Effector CD4-positive, alpha-beta T cell (primary cell): ENCODE data around the gene TRIM29.

ENCODE experiments used
- DNase-seq: peaks from one replicate; pipeline ENCODE4 v3.0.0-alpha.2; 2020

Gene TRIM29

GRCh38 chr11:120091121-120091520, 46.8 kb downstream of the TRIM29 start:
- no peak for DNase-seq

- no peak for DNase-seq
Measured at GRCh38 chr11:120090411-120090810, 47.5 kb downstream of the TRIM29 start.

- DNase-seq: no peak
Measured at GRCh38 chr11:120089036-120090001, 48.6 kb downstream of the TRIM29 start.

GRCh38 chr11:120088056-120088455, 49.9 kb downstream of the TRIM29 start:
- DNase-seq: no peak

GRCh38 chr11:120086651-120087050, 51.3 kb downstream of the TRIM29 start:
- DNase-seq: no peak

- no peak for DNase-seq
Measured at GRCh38 chr11:120079750-120080610, 57.9 kb downstream of the TRIM29 start.

GRCh38 chr11:120078397-120078796, 59.5 kb downstream of the TRIM29 start:
- no peak for DNase-seq

GRCh38 chr11:120074076-120074475, 63.8 kb downstream of the TRIM29 start:
- DNase-seq: no peak

- DNase-seq: no peak
Measured at GRCh38 chr11:120073196-120073595, 64.7 kb downstream of the TRIM29 start.

- DNase-seq: no peak
Measured at GRCh38 chr11:120068114-120068573, 69.8 kb downstream of the TRIM29 start.

GRCh38 chr11:120067438-120068113, 70.3 kb downstream of the TRIM29 start:
- DNase-seq: no peak

- no peak for DNase-seq
Measured at GRCh38 chr11:120066738-120067437, 71.0 kb downstream of the TRIM29 start.

- DNase-seq: no peak
Measured at GRCh38 chr11:120065876-120066275, 72.0 kb downstream of the TRIM29 start.

GRCh38 chr11:120065176-120065575, 72.7 kb downstream of the TRIM29 start:
- no peak for DNase-seq

GRCh38 chr11:120064341-120064740, 73.6 kb downstream of the TRIM29 start:
- no peak for DNase-seq

GRCh38 chr11:120063686-120064340, 74.1 kb downstream of the TRIM29 start:
- no peak for DNase-seq

- no peak for DNase-seq
Measured at GRCh38 chr11:120062561-120062930, 75.4 kb downstream of the TRIM29 start.

- DNase-seq: no peak
Measured at GRCh38 chr11:120061761-120062560, 76.0 kb downstream of the TRIM29 start.
